Measurements from ENCODE around the gene CRYBB3.
A peak's percentile ranks its signal among the peaks of the same experiment; 100 is the strongest.

The CRYBB3 gene

DNA sequence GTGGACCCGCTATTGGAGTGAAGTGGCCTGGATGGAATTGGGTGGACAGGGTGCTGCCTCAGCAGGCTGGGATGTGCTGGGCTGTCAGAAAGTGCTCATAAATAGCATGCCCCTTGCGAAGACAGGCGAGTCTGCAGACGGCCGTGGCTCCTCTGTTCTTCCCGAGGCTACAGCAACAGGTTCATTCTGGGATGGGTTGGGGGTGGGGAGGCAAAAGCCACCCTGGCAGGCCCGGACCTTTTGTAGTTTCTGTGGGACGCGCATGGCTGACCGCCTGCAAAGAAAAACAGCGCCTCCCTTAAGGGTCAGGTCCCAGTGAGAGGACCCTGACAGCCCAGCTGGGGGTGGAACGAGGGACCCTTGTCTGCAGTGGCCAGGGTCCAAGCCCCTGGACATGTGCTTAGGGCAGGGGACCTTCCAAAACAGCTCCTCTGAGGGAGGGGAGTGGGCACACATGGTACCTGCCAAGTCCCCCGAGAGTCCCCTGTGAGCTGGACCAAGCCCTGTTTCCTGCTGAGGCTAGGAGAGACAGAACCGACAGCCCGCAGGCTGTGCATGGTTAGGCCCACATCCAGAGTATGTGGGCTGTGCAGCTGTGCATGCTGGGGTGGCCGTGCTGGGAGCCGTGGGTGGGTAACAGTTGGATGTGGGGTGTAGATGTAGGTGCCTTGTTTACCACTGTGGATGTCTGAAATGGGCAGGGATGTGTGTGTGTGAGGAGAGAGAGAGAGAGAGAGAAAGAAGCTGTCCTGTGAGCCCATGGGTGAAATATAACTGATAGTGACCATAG lies at the start of gene CRYBB3:
CRYBB3 (plus strand) TSS at position 128 of the 790 bp plus-strand sequence. CDS start 1,539 bp downstream, outside the sequence.
- DNase-seq (ENCODE audit: low read depth), result no peak

DNA sequence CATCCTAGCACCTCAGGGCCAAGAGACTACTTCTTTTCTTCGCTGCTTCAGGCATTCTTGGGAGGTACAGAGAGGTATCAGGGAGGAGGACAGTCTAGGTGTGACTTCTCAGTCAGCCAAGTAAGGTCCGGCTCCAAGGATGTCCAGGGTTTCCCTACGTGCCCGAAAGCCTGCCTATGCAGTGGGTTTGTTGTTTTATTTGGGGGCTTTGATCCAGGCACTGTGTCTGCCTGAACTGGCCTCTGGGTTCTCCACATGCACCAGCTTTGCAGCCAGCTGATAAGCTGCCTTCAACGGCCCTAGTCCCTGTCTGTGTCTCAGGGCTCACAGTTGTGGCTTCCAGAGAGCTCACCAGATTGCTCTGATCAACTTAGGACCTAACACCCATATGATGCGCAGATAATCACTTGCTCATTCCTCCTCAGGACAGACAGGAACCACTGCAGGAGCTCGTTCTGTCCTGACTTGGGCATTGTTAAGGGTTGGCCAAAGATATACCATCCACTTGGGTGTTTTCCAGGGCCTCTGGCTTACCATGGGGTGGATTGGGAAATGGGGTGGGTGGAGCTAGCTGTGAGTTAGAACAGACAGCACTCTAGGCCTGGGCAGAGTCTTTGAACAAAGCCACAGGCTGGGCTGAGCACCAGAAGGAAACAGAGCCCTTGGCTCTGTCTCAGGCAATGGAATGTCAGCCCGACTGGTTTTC lies 45.5 kb upstream of the CRYBB3 start:
- DNase-seq (ENCODE audit: low read depth), result peak; percentile 68

GRCh38 chr22:25154667-25154999 lies 45.0 kb upstream of the CRYBB3 start:
- DNase-seq (ENCODE audit: low read depth), result no peak

- DNase-seq (ENCODE audit: low read depth), result no peak
Measured at GRCh38 chr22:25156736-25157135, 42.9 kb upstream of the CRYBB3 start.

DNA sequence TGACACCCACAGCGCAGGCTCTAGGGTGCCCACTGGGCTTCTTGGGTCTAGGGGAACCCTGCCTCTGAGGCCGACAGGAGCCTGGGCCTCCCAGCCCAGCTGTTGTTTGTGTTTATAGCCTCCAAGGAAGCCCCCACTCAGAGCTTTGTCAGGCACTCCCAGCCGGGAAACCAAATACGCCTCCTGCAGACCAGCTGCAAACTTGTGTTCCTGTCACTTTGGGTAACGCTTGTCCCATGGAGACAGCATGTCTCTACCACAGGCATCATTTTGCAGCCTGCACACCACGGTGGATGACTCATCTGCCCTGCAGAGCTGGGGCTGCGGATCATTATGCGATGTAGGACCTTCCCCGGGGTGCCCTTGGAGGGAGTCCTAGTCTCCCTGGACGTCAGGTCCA lies 40.6 kb upstream of the CRYBB3 start:
- no peak for DNase-seq (ENCODE audit: low read depth)

GRCh38 chr22:25160120-25160996 lies 39.3 kb upstream of the CRYBB3 start:
- DNase-seq (ENCODE audit: low read depth), result no peak

- no peak for DNase-seq (ENCODE audit: low read depth)
Measured at GRCh38 chr22:25161017-25161915, 38.4 kb upstream of the CRYBB3 start.

- DNase-seq (ENCODE audit: low read depth), result no peak
Measured at GRCh38 chr22:25161916-25162530, 37.6 kb upstream of the CRYBB3 start.

DNA sequence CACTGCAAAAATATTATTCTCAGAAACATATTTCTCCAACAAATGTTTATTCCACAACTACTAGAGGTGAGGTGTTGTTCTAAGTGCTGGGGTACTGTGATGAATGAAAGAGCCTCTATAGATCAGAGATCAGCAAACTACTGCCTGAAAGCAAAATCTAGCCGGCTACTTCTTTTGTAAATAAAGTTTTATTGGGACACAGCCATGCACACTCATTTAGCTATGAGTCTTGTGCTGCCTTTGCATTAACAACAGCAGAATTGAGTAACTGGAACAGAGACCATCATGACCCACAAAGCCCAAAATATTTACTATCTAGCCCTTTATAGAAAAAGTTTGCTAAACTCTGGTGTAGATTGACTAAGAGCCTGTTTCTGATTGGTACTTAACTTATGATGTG lies 37.1 kb upstream of the CRYBB3 start:
- DNase-seq (ENCODE audit: low read depth), result no peak

GRCh38 chr22:25165785-25166184 lies 33.9 kb upstream of the CRYBB3 start:
- no peak for DNase-seq (ENCODE audit: low read depth)

GRCh38 chr22:25166266-25167040 lies 33.2 kb upstream of the CRYBB3 start:
- no peak for DNase-seq (ENCODE audit: low read depth)

GRCh38 chr22:25167082-25167481 lies 32.6 kb upstream of the CRYBB3 start:
- DNase-seq (ENCODE audit: low read depth), result no peak

DNA sequence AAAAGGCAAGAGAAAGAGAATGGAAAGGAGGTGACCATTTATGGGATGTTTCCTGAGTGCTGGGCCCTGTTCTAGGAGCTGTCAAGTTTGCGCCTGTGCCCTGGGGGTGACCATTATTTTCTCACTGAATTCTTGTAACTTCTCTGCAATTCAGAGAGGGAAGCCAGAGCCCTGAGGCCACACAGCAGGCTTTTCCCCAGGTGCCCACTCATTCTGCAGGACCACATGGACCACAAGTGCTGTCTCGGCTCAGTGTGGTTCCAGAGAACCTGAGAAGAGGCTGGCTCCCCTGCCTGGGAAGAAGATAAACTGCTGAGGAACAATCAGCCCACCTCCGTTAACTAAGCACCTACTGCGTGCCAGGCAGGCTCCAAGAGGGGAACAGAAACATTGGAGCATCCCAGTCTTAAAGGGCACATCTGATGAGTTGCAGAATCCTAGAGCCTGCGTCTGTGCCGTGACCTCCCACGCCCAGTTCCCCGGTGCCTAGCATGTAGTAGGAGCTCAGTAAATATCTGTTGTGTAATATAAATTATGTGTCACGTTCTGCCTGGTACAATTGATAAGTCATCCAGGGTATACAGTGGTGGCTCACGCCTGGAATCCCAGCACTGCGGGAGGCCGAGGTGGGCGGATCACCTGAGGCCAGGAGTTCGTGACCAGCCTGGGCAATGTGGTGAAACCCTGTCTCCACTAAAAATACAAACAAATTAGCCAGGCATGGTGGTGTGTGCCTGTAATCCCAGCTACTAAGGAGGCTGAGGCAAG lies 31.6 kb upstream of the CRYBB3 start:
- no peak for DNase-seq (ENCODE audit: low read depth)

DNA sequence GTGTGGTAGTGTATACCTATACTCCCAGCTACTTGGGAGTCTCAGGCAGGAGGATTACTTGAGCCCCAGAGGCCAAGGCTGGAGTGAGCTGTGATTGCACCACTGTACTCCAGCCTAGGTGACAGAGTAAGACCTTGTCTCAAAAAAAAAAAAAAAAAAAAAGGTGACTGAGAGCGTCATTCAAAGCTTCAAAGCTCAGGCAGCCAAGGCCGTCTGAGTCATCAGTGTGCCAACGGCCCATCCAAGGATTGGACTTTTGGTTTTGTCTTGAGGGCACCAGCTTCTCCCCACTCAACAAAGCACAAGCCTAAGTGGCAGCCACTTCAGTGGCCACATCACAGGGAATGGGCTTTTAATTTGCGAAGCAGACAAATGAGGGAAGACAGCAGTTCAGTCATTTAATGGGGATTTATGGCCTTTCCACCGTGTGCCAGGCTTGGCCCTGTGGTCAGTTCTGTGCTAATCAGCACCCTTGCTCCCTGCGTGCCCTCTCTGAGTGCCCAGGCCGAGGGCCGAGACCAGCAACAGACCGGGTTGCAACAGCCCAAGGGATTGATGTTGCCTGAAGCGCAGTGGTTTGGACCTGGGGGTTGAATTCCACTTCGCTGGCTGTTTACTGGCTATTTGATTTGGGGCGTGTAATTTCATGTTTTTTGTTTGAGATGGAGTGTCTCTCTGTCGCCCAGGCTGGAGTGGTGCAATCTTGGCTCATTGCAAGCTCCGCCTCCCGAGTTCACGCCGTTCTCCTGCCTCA lies 30.2 kb upstream of the CRYBB3 start:
- DNase-seq (ENCODE audit: low read depth), result no peak

- DNase-seq (ENCODE audit: low read depth), result no peak
Measured at GRCh38 chr22:25170426-25170980, 29.2 kb upstream of the CRYBB3 start.

DNA sequence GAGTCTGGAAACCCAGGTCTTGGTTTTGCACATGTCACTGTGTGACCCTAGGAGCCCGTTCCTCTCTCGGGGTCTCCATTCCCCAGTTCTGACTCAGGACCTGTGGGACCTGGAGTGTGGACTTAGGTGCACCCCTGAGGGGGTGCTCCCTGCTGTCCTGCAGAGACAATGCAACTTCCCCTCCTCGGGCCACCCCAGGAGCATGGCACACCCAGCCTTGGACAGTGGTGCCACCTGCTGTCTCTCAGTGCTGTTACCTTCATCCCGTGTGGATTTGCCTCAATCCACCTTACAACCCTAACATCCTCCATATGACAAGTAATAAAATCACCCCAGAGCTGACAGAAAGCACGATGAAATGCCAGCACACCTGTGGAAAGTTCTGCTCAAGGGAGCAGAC lies 27.5 kb upstream of the CRYBB3 start:
- no peak for DNase-seq (ENCODE audit: low read depth)

DNA sequence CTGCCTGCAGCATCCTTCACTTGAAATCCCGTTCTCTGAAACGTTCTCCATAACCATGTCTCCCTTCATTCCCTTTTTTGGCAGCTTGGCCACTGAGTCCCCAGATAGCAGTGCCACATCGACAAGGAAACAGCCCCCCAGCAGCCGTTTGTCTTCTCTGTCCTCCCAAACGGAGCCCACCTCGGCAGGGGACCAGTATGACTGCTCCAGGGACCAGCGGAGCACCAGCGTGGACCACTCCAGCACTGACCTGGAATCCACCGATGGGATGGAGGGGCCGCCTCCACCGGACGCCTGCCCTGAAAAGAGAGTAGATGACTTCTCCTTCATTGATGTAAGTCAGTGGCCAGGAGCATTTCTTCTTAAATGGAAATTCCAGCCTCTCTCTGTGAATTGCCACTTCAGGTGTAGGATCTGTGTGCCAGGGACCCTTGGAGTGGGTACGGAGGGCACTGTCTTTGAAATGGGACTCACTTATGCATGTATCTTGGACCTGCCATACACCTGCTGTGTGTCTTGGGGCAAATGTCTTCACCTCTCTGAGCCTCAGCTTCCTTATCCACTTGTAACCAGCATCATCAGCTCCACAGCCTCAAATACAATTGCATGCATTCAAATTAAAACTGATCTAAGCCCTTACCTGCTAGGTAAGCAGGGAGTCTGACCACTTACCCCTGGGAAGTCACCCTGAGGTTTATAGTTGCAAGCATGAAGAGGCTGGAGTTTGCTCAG lies 25.3 kb upstream of the CRYBB3 start:
- no peak for DNase-seq (ENCODE audit: low read depth)

DNA sequence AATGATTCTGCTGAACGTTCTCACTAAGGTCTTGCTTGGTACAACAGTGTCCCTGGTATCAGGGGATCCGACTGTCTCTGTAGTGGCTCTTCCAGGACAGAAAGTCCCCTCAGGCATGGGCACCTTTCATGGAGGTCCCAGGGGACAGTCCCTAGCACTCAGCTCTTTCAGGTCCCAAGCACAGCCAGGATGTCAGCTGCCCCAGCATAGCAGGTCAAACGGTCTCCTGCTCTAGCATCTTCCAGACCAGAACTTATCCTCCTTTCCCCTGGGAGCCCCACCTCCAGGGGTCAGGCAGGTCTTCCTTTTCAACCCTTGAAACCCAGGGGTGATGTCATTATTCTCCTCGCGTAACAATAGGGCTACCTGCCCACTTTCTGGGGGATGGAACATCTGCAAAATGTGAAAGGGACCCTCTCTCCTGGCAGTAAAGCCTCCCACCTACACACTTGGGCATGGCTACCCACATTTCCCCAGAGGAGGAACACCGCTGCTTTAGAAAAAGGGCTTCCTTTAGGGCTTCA lies 24.7 kb upstream of the CRYBB3 start:
- DNase-seq (ENCODE audit: low read depth), result no peak
